Endothelial cell of umbilical vein (primary cell): Measurements from ENCODE around the gene PSD2.

Experiments used
- CTCF ChIP-seq, 2 donors: IDR thresholded peaks; 1 replicate in 1 of 2; 2 replicates in 1 of 2; pipeline ENCODE4 v1.5.1; 2011; ENCODE audit warnings: low read length in 2 of 2, mild to moderate bottlenecking in 2 of 2, moderate library complexity in 2 of 2, control low read depth in 1 of 2, inconsistent platforms in 1 of 2, low read depth in 1 of 2; ENCODE audit not compliant: insufficient read depth in 1 of 2; ENCODE audit errors: extremely low read depth in 1 of 2
- EZH2 ChIP-seq: IDR thresholded peaks from 2 replicates; pipeline ENCODE4 v1.6.1; 2012; ENCODE audit warnings: borderline replicate concordance, low read depth, mild to moderate bottlenecking, moderate library complexity, low read length, inconsistent platforms; ENCODE audit not compliant: severe bottlenecking
- FOS ChIP-seq: IDR thresholded peaks from 2 replicates; pipeline ENCODE4 v1.6.1; 2011; ENCODE audit warnings: mild to moderate bottlenecking, low read length, moderate library complexity, borderline replicate concordance; ENCODE audit not compliant: insufficient read depth
- JUN ChIP-seq: IDR thresholded peaks from 2 replicates; pipeline ENCODE4 v1.6.1; 2011; ENCODE audit warnings: borderline replicate concordance, low read depth; ENCODE audit not compliant: insufficient read length, insufficient read depth
- MAX ChIP-seq: IDR thresholded peaks from 2 replicates; pipeline ENCODE4 v1.6.1; 2011; ENCODE audit not compliant: insufficient read depth, insufficient read length
- POLR2A ChIP-seq: IDR thresholded peaks from 2 replicates; pipeline ENCODE4 v1.6.1; 2012; ENCODE audit warnings: low read depth, mild to moderate bottlenecking, control low read depth, low read length
- POLR2AphosphoS5 ChIP-seq: IDR thresholded peaks from 2 replicates; pipeline ENCODE4 v1.6.1; 2012; ENCODE audit warnings: low read depth, mild to moderate bottlenecking, control low read depth, low read length, moderate library complexity; ENCODE audit not compliant: insufficient read depth

DNA sequence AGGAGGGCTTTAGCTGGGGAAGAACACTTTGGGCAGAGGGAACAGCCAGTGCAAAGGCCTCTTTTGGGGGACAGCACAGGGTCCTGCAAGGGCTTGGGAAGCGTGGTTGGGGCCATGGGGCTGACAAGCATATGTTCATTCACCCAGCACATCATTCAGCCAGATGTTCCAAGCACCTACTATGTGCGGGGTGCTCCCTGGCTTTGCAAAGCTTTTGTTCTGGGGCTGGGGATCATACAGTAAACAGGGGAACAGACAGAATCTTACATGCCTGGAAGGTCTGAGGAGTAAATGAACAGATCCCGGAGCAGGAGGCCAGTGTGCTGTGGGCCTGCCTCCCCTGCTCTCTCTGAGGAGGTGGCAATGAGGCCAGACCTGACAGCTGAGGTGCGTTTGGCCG lies 16.7 kb downstream of the PSD2 start:
- TF ChIP-seq POLR2A (no peak), MAX (no peak), JUN (no peak), CTCF (IDR thresholded peaks at IDR 0.05; ENCODE audit: extremely low read depth in 1 of 2, insufficient read depth in 1 of 2, low read depth in 1 of 2, low read length in 2 of 2) (no peak), EZH2 (no peak), FOS (no peak), POLR2AphosphoS5 (no peak)
